Activated naive CD4-positive, alpha-beta T cell treated with anti-CD3 and anti-CD28 coated beads for 36 hours (primary cell): ENCODE measurements around the gene AJAP1. TPM values are rescaled to one million over a fixed set of nuclear protein-coding genes. Genes with fewer than 3 reads are reported as not detected.
A peak's percentile ranks its signal among the peaks of the same experiment; 100 is the strongest.

Experiments
- CTCF ChIA-PET: fragments of 350-600 bp; sonication (Branson Sonifier 250); formaldehyde crosslinking; loops from one replicate; lab custom pipeline; 2021; ENCODE audit warnings: antibody characterized with exemption; lab: Charles Lee
- DNase-seq: peaks from one replicate; pipeline ENCODE4 v3.0.0-alpha.2; 2020
- H3K27ac Mint-ChIP-seq: one replicate; pipeline ENCODE4 v1.8.0; 2021; ENCODE audit warnings: mild to moderate bottlenecking, mixed read lengths
- H3K27me3 Mint-ChIP-seq: one replicate; pipeline ENCODE4 v1.8.0; 2021; ENCODE audit warnings: low read depth, mixed read lengths
- H3K36me3 Mint-ChIP-seq: one replicate; pipeline ENCODE4 v1.8.0; 2021; ENCODE audit warnings: low read depth, mixed read lengths
- H3K4me1 Mint-ChIP-seq: one replicate; pipeline ENCODE4 v1.8.0; 2021; ENCODE audit warnings: low read depth, mixed read lengths
- H3K4me3 Mint-ChIP-seq: one replicate; pipeline ENCODE4 v1.8.0; 2021; ENCODE audit warnings: mild to moderate bottlenecking, moderate library complexity, mixed read lengths
- H3K9me3 Mint-ChIP-seq: one replicate; pipeline ENCODE4 v1.8.0; 2021; ENCODE audit warnings: mixed read lengths
- intact Hi-C: fragments of 100-400 bp; cut with micrococcal nuclease; formaldehyde crosslinking; loops from one replicate; pipeline ENCODE4 v1.15.1; 2023
- total RNA-seq, 2 experiments: library from RNA; stranded (reverse); gene quantifications; one replicate each; pipeline ENCODE4 v1.2.3, GENCODE V29; 2021

The AJAP1 gene
- total RNA-seq, 2 experiments from 2014 or later = 0.15 TPM; not detected in 1

DNA sequence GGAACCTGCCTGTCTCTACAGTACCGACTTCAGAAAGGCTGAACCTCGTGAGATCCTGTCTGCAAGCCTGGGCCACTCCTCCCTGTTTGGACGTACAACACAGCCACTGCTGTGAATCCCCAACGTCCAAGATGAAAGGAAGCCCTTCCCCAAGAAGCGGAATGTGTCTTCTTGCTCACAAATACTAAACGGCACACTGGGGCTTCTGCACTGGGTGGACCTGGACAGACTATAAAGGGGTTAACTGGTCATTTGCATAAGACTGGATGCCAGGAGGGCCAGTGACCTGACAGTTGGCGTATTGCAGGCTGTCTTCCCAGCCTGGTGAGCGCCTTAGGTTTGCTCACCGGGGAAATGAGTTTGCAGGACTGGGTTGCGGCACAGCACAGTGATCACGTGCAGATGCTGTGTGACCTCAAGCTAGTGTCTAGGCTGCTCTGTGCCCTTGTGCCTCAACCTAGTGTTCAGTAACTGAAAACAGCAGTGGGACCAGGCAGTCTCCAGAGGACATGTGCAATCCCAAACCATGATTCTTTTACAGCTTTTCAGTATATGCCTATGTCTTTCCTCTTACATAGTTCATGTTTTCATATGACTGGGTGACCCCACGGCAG lies 19.5 kb upstream of the AJAP1 start:
- no peaks in the 10 kb centered on the region for H3K36me3 Mint-ChIP-seq
- no peaks in the 10 kb centered on the region for H3K4me1 Mint-ChIP-seq
- no peak overlapping the region for H3K27ac Mint-ChIP-seq
- no peaks in the 10 kb centered on the region for H3K9me3 Mint-ChIP-seq
- peaks cover 16% of the 10 kb centered on the region for H3K27me3 Mint-ChIP-seq
- intact Hi-C loops = no loop called here
- DNase-seq = no peak
- CTCF ChIA-PET = interaction anchor here (0.6 kb wide), 1 partner anchor 65 kb away, joined by 3 read pairs; no protein-coding TSS in a partner anchor
- H3K4me3 Mint-ChIP-seq = no peak overlapping the region

DNA sequence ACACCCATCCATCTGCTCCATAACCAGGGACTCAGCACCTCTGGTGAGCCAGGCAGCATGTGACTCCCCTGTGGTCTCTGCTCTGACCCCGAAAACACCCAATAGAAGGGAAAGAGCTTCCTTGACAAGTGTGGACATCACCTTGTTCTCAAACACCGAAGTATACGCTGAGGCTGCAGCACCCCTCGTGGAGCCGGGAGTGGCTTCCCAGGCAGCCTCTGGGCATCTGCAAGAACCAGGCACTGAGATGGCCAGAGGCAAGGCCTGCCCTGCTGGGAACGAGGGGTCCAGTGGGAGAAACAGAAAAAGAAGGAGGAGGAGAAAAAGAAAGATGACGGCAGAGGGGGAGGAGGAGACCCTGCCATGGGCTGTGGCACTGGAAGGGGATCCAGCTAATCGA lies 18.2 kb upstream of the AJAP1 start:
- CTCF ChIA-PET = no interaction called here
- intact Hi-C loops = no loop called here
- H3K27ac Mint-ChIP-seq = no peak overlapping the region
- H3K9me3 Mint-ChIP-seq = no peaks in the 10 kb centered on the region
- peaks cover 16% of the 10 kb centered on the region for H3K27me3 Mint-ChIP-seq
- no peak overlapping the region for H3K4me3 Mint-ChIP-seq
- no peak for DNase-seq
- H3K4me1 Mint-ChIP-seq = no peaks in the 10 kb centered on the region
- no peaks in the 10 kb centered on the region for H3K36me3 Mint-ChIP-seq

DNA sequence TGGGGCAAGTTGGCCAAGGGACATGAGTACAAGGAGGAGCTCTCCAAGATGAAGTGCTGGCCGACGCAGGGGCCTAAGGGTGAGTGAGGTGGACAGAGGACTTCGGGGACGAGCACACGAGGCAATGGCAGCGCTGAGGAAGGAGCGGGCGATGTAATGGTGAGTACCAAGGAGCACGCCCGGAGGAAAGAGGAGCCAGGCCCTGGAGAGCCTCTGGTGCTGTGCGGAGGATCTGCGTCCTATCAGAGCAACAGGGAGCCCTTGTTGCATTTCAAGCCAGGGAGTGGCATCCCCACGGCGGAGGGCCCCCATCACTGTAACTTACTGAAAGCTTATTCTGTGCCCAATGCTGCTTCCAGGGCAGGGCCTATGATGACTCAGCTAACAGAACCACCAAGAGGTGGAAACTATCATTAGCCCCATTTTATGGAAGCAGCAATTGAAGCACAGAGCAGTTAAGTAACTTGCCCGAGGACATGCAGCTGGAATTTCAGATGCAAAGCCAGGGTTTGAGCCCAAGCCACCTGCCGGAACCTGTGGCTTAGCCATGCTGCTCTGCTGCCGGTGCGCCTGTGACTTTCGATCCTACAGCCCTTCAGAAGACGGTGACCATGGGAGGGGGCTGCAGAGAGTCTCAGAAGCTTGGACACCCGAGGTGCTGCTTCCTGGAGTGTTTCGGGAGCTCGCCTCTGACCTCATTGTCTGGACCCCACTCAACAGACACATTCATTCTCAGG lies 17.6 kb upstream of the AJAP1 start:
- intact Hi-C loops = no loop called here
- Mint-ChIP-seq H3K4me1 (no peaks in the 10 kb centered on the region), H3K27ac (no peak overlapping the region), H3K9me3 (no peaks in the 10 kb centered on the region), H3K27me3 (peaks cover 16% of the 10 kb centered on the region), H3K36me3 (no peaks in the 10 kb centered on the region), H3K4me3 (no peak overlapping the region)
- CTCF ChIA-PET = interaction anchor here (0.6 kb wide), 1 partner anchor 103 kb away, joined by 3 read pairs; no protein-coding TSS in a partner anchor
- no peak for DNase-seq

DNA sequence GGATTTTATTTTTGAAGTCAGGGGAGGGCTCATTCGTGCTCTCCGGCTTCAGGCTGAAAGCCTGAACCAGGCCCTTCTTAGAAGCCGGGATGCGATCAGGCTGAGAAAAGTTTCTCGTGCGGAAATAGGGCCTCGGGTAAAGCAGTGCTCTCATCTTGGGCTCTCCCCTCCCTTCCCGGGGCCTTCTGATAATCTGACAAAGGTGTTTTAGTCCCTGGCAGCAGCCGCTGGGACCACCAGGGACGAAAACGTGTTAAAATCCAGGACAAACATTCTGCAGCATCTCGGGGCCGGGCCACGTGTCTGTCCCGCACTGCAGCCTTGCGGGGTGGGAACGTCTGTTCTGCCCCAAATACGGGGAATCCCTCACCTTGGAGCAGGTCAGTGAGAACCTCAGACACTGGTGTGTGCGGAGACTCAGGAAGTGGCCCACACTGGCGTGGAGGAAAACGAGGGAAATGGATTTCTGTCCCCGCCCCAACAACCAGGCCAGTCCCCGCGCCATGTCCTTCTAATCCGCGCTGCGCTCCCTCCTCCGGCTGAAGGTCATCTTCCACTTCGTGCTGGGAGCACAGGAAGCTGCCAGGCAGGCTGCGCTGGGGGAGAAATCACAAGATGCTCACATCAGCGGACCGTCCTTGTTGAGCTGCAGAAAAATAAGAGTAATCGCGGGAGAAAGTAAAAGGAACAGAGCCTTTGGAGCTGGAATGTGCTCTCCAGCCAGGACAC lies 16.6 kb upstream of the AJAP1 start:
- H3K4me3 Mint-ChIP-seq = no peak overlapping the region
- no peak overlapping the region for H3K27ac Mint-ChIP-seq
- intact Hi-C loops = no loop called here
- no peaks in the 10 kb centered on the region for H3K4me1 Mint-ChIP-seq
- CTCF ChIA-PET = no interaction called here
- H3K27me3 Mint-ChIP-seq = peaks cover 11% of the 10 kb centered on the region
- no peak for DNase-seq
- no peaks in the 10 kb centered on the region for H3K36me3 Mint-ChIP-seq
- no peaks in the 10 kb centered on the region for H3K9me3 Mint-ChIP-seq

DNA sequence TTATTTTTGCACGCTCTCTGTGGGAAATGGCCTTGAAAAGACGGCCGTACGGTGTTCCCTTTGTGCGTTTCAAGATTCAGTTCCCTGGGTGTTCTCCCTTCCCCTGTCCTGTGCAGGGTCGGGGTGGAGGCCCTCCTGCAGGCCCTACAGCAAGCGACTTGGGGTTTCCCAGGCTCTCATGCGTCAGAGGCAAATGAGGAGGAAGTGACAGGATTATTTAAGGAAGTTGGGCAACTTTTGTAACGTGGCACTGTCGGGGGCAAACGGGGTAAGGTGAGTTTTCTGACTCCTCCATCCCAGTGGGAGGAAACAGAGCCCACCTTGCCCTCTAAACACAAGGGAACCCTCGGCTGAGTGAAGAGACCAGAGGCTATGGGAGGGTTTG lies 16.1 kb upstream of the AJAP1 start:
- intact Hi-C loops = no loop called here
- DNase-seq = no peak
- CTCF ChIA-PET = interaction anchor here (0.8 kb wide), 1 partner anchor 909 kb away, joined by 3 read pairs; no protein-coding TSS in a partner anchor
- Mint-ChIP-seq H3K9me3 (no peaks in the 10 kb centered on the region), H3K27ac (no peak overlapping the region), H3K27me3 (peaks cover 16% of the 10 kb centered on the region), H3K36me3 (no peaks in the 10 kb centered on the region), H3K4me1 (no peaks in the 10 kb centered on the region), H3K4me3 (no peak overlapping the region)

DNA sequence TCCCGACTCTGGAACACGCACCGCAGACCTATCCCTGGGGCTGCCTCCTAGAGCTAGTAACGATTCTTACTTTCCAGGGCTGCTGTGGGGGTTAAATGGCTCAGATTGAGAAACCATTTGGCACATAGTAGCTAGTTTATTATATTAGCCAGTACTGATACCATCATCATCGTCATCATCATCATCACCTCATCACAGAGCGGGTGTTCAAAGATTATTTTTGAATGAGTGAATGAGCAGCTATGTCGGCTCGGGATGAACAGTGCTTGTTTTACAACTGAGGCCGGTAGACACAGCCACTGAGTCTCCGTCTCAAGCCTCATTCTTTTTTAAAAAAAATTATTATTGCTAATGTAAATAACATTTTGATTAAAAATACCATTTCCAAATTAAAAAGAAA lies 13.5 kb upstream of the AJAP1 start:
- H3K27ac Mint-ChIP-seq = no peak overlapping the region
- no peaks in the 10 kb centered on the region for H3K36me3 Mint-ChIP-seq
- intact Hi-C loops = no loop called here
- CTCF ChIA-PET = no interaction called here
- peaks cover 22% of the 10 kb centered on the region for H3K27me3 Mint-ChIP-seq
- DNase-seq = no peak
- no peaks in the 10 kb centered on the region for H3K9me3 Mint-ChIP-seq
- no peak overlapping the region for H3K4me3 Mint-ChIP-seq
- H3K4me1 Mint-ChIP-seq = no peaks in the 10 kb centered on the region

DNA sequence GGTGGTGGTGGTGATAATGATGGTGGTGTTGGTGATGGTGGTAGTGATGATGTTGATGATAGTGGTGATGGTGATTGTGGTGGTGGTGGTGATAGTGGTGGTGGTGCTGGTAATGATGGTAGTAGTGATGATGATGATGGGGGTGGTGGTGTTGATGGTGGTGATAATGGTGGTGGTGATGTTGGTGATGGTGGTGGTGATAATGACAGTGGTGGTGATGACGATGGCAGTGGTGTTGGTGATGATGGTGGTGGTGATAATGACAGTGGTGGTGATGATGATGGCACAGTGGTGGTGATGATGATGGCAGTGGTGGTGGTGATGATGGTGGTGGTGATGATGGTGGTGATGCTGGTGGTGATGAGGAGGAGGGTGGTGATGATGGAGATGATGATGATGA lies 7.0 kb upstream of the AJAP1 start:
- Mint-ChIP-seq H3K27ac (no peak overlapping the region), H3K4me3 (no peak overlapping the region), H3K4me1 (no peaks in the 10 kb centered on the region), H3K9me3 (no peaks in the 10 kb centered on the region), H3K27me3 (peaks cover 11% of the 10 kb centered on the region), H3K36me3 (no peaks in the 10 kb centered on the region)
- CTCF ChIA-PET = interaction anchor here (1.9 kb wide), 1 partner anchor 10 kb away, joined by 4 read pairs; no protein-coding TSS in a partner anchor
- no peak for DNase-seq
- intact Hi-C loops = no loop called here

DNA sequence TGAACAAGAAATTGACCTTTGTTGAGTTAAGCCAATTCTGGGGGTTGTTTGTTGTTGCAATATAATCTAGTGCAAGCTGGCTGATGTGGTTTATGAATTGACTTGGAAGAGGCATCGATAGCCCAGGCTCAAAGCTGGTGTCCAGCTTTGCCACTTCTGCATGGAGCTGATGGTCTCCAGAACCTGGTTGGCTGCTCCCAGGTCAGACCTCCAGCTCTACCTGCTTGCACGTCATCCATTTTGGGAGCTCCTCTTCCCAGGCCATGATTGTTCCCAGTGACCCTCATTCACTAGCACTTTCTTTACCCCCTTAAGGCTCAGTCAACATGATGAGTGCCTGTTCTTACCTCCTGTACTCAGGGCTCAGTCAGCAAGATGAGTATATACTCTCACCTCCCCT lies 5.8 kb upstream of the AJAP1 start:
- Mint-ChIP-seq H3K27me3 (peaks cover 11% of the 10 kb centered on the region), H3K36me3 (no peaks in the 10 kb centered on the region), H3K4me3 (no peak overlapping the region), H3K27ac (no peak overlapping the region), H3K4me1 (no peaks in the 10 kb centered on the region), H3K9me3 (no peaks in the 10 kb centered on the region)
- CTCF ChIA-PET = interaction anchor here (0.6 kb wide), 1 partner anchor 379 kb away, joined by 3 read pairs; no protein-coding TSS in a partner anchor
- DNase-seq = no peak
- intact Hi-C loops = no loop called here

DNA sequence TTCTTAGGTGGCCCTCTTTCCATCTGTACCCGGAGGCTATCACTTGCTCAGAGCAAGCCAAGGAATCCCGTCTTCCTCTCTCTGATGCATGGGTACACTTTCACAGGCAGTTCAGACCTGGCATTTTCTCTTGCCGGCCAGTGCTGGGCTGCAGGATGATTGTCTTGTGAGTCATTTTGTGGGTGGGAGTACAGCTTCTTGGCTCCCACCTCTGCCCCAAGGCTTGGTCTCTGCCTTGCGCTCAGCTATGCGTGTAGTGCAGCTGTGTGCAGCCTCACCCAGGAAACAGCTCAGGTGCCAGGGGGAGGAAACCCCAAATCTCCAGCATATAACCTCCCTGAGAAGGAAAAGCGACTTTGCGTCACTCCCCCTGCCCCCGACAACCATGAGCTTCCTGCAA lies 3.9 kb upstream of the AJAP1 start:
- no peak for DNase-seq
- Mint-ChIP-seq H3K27ac (no peak overlapping the region), H3K4me3 (no peak overlapping the region), H3K9me3 (no peaks in the 10 kb centered on the region), H3K4me1 (no peaks in the 10 kb centered on the region), H3K27me3 (peaks cover 12% of the 10 kb centered on the region), H3K36me3 (no peaks in the 10 kb centered on the region)
- intact Hi-C loops = loop anchor here (5.0 to 10.0 kb wide), 4 partner anchors 177 to 1264 kb away; no protein-coding TSS in a partner anchor
- CTCF ChIA-PET = interaction anchor here (1.0 to 1.2 kb wide), 2 partner anchors 10 to 31 kb away, joined by 3 read pairs; no protein-coding TSS in a partner anchor

DNA sequence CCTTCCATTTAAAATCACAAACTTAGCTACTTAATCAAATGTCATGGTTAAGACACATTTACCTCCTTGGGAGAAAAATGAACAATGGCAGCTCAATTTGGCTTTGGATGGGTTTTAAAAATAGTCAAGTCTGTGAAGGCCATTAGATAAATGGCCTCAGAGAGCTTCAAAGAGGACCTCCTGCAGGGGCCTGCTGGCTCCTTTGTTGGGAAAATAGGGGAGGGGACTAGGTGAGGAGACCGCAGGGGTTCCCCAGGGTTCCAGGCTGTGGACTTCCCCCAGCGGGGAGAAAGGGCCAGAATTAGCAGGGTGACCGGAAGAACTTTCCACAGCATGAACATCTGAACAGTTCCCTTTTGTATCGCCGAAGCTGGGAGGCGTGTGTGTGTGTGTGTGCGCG lies 3.4 kb upstream of the AJAP1 start:
- no peak overlapping the region for H3K4me3 Mint-ChIP-seq
- CTCF ChIA-PET = interaction anchor here (0.7 to 1.2 kb wide), 3 partner anchors 9 to 31 kb away, joined by 3 to 4 read pairs (median 3); no protein-coding TSS in a partner anchor
- no peak overlapping the region for H3K27ac Mint-ChIP-seq
- intact Hi-C loops = loop anchor here (5.0 to 10.0 kb wide), 4 partner anchors 176 to 1264 kb away; no protein-coding TSS in a partner anchor
- H3K27me3 Mint-ChIP-seq = peaks cover 9% of the 10 kb centered on the region
- no peaks in the 10 kb centered on the region for H3K9me3 Mint-ChIP-seq
- no peaks in the 10 kb centered on the region for H3K4me1 Mint-ChIP-seq
- no peak for DNase-seq
- H3K36me3 Mint-ChIP-seq = no peaks in the 10 kb centered on the region

DNA sequence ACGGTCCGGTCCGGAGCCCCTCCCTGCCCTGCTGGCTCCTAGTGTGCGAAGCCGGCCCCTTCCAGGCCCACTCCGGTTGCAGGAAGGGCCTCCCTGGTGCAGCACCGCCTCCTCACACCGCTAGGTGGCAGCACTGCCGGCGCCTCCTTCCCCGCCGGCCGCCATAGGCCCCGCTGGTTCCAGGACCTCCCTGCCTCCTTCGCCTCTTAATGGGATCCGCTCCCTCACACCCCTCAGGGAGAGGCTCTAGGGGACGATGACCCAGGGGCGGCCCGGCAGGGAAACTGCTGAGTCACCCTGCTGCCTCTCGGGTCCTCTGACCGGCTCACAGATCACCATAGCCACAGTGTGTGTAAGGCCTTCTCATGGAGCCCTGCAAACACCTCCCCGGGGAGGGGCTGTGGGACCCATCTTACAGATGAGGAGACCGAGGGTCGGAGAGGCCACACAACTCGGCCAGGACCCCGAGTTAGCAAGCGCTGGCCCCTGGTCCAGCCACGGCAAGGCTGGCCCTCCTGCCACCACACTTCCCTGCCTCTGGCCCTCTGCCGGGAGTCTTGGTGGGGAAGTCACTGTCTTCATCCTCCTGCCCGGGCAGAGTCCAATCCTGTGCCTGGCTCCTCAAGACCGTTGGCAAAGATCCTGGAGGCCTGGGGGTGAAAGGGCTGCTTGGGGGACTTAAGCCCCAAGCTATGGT lies 1.6 kb upstream of the AJAP1 start:
- Mint-ChIP-seq H3K27ac (no peak overlapping the region), H3K27me3 (peaks cover 25% of the 10 kb centered on the region), H3K4me1 (peaks cover 8% of the 10 kb centered on the region), H3K36me3 (no peaks in the 10 kb centered on the region), H3K9me3 (no peaks in the 10 kb centered on the region), H3K4me3 (no peak overlapping the region)
- DNase-seq = peak; percentile 65
- intact Hi-C loops = loop anchor here (2.0 to 10.0 kb wide), 5 partner anchors 175 to 1262 kb away; no protein-coding TSS in a partner anchor
- CTCF ChIA-PET = no interaction called here

DNA sequence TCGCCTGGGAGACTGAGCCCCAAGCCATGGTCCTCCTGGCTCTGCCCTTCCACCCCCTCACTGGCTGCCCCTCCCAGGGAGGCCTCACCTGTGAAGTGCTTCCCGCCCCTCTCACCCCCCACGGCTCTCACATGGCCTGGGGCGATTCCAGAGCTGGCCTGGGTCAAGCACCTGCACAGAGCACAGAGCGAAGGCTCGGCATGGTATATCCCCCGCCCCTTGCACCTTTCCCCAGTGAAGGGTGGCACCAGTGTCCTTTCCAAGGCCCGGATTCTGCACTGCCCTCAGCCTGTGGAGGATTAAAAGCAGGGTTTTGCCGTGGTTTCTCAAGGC lies 1.1 kb upstream of the AJAP1 start:
- Mint-ChIP-seq H3K27ac (no peak overlapping the region), H3K27me3 (peaks cover 30% of the 10 kb centered on the region), H3K4me3 (no peak overlapping the region), H3K9me3 (no peaks in the 10 kb centered on the region), H3K36me3 (no peaks in the 10 kb centered on the region), H3K4me1 (peaks cover 8% of the 10 kb centered on the region)
- CTCF ChIA-PET = no interaction called here
- DNase-seq = no peak
- intact Hi-C loops = loop anchor here (2.0 to 10.0 kb wide), 5 partner anchors 174 to 1262 kb away; no protein-coding TSS in a partner anchor
